HG03575 (cell line): Measurements from ENCODE around the gene FBN1.

ENCODE experiments used
- ATAC-seq: cut with Tn5 transposase; IDR thresholded peaks from one replicate; pipeline ENCODE4 v1.9.1; 2021; ENCODE audit not compliant: unreplicated experiment, insufficient number of reproducible peaks, low FRiP score; ENCODE audit errors: extremely low read depth

Gene FBN1

GRCh38 chr15:48592221-48592731, 53.2 kb downstream of the FBN1 start:
- no peak for ATAC-seq

- no peak for ATAC-seq
Measured at GRCh38 chr15:48590723-48591122, 54.8 kb downstream of the FBN1 start.

- ATAC-seq: no peak
Measured at GRCh38 chr15:48584812-48585563, 60.5 kb downstream of the FBN1 start.

GRCh38 chr15:48584090-48584811, 61.3 kb downstream of the FBN1 start:
- ATAC-seq: no peak

GRCh38 chr15:48582452-48583247, 62.9 kb downstream of the FBN1 start:
- ATAC-seq: no peak

- no peak for ATAC-seq
Measured at GRCh38 chr15:48581219-48581618, 64.3 kb downstream of the FBN1 start.

GRCh38 chr15:48580736-48581135, 64.8 kb downstream of the FBN1 start:
- no peak for ATAC-seq

DNA sequence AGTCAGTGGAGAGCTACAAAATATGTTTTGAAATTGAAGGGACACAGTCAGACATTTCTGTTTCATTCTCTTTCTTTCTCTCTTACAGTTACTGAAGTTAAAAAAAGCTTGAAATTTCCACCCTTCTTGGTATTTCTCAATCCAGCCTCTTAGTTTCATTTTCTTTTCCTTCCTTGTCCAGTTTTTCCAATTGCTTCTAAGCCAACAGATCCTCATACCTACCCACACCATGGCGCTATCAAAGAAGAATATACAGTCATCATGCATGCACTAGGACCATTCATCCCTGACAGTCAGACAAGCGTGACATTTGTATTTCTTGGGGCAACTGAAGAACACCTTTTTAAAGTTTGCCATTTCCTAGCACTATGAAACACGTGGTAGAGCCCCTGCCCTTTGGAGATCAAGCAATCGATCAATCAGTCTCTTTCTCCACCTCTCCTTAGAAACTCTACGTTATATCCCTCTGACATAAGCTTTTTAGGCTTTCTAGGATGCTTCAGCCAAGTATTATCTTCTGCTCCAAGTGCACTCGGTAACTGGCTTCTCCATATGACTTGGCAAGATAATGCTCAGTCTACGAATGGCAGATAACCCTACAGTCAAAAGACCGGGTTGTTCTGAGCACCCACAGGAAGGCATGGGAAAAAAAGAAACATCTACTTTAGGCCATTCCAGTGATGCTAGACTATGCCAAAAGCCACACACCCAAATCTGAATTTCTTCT, 65.4 kb downstream of the FBN1 start:
- ATAC-seq: no peak

DNA sequence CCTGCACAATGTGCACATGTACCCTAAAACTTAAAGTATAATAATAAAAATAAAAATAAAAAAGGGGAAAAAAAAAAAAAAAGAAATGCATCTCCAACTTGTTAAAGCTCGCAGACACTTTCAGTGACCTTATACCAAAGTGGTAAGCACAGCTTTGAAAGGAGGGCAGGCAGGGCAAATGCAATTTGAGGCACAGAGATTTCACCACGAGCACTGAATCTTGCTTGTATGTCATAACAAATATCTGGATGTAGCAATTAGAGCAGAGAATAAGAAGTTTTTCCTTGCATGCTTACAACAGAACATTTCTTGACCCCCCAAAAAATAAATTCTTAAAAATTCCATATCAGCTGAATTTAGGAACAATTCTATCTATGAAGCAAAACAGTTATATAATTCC, 66.5 kb downstream of the FBN1 start:
- ATAC-seq: no peak

DNA sequence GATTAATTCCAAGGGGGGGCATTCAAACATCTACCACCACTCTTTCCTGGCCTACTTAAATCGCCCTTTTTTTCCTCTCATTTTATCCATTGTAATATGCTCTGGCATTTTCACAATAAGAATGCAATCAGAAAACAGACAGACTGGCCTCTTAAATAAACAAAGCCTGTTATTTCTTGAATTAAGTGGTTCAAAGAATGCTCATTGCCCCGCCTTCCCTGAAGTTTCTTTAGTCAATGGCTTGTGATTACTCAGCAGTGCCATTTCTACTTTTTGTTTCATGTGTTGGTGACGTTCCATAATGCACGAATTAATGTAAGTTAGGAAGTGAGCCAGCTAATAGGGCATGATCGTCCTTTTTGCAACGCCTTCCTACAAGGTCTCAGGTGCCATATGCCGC, 68.0 kb downstream of the FBN1 start:
- no peak for ATAC-seq

- ATAC-seq: no peak
Measured at GRCh38 chr15:48574187-48574586, 71.3 kb downstream of the FBN1 start.

DNA sequence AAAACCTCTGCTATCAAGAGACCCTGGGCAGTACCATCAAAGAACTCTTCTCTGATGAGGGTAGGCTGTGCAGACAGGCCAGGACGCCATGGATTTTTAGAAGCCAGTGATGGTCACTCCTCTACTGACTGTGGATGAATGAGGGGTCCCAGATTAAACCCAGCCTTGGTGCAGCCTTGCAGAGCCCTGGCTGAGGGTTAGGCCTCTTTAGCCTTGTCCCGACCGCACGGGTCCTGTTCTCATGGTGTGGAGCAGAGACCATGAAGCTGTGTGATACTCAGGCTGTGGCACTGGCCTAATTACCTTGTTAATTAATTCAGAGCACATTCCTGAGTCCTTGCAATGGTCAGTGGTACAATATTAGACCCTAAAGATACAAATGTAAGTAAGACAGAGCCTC, 71.7 kb downstream of the FBN1 start:
- no peak for ATAC-seq

DNA sequence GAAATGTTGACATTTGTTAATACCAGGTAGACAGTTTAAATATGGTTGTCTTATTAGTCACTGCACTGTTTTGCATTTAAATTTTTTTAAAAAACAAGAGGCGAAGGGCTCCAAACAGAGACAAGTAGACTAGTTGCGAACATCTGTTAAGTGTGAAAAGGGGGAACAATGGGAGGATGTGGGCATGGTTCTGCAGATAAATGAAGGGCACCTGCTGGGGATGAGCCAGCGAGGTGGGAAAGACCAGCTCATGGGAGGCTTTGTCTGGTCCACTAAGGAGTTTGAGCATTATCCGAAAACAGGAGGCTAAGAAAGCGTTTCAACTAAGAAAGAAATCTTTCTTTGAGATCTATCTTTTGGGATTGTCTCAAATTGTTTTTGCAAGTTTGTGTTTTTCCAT, 72.7 kb downstream of the FBN1 start:
- no peak for ATAC-seq

DNA sequence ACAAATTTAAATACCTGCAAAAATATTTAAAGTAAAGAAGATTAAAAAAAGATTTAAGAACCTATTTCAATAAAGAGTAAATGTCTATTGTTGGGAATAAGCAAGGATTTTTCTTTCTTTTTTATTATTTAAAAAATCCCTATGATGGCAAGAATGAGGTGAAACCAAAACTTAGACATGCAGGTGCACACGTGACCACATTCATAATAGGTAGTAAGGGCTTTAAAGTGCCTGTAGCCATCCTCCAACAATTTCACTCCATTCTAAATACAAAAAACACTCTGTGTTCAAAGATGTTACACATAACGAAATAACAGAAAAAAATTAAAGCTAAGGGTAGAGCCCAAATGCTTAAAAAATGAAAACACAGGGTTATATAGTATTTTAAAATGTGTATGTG, 74.0 kb downstream of the FBN1 start:
- no peak for ATAC-seq

DNA sequence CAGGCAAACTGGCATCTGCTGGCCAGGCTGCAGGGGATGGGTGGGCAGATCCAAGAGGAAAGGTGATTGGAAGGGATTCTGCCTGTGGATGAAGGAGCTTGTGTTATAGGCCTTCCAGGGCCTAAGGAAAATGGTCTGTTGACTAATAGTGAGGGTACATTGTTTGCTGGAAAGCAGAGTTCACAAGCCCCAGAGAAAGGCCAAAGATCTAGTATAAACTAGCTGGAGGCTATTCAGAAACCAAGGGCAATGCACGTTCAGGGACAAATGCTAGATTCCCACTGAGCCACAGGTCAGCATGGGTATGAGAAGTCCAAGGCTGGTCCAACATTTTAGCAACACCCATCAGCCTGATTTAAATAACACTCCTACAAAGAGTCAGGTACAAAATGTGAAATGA, 74.7 kb downstream of the FBN1 start:
- ATAC-seq: no peak

DNA sequence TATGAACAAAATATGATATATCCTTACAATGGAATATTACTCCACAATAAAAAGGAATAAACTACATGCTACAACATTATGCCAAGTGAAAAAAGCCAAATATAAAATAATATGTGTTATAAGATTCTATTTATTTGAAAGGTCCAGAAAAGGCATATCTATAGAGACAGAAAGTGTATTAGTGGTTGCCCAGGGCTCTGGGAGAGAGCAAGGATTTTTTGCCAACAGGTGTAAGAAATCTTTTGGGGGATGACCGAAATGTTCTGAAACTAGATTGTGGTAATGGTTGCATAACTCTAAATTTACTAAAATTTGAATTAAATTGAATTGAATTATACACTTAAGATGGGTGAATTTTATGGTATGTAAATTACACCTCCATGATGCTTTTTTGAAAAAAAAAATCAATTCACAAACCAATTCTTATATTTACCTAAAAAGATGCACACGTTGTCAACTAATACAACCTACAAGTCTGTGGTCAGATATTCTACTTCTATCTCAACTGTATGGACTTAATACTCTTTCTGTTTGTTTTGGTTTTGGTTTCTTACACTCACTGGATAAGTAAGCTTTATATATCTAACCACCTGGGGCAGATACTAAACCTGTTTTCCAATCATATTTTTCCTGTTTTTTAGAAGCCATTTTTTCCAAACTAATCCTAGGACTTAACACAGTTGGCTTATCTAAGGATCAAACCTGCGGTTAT, 75.8 kb downstream of the FBN1 start:
- ATAC-seq: no peak

DNA sequence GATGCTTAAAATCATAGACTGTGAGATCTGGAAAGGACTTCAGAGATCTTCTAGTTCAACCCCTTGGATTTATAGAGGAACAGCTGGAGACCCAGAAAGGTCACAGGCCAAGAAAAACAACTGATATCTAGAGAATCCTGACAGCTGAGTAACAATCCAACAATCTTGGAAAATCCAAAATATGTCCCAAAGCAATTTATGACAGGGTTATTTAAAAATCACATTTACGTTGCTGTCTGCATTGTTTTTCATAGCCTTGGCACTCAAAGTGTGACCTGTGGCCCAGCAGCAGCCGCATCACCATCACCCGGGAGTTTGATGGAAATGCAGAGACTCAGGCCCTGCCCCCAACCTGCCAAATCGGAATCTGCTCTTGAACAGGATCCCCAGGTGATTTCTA, 78.8 kb downstream of the FBN1 start:
- no peak for ATAC-seq
